CD4-positive, alpha-beta T cell treated with Interleukin-4 for 1 hour (primary cell): Measurements from ENCODE around the gene GNG12.

ENCODE experiments used
- DNase-seq, 2 donors: peaks; one replicate each; pipeline ENCODE4 v3.0.0-alpha.2; 2020 to 2022

The GNG12 gene

DNA sequence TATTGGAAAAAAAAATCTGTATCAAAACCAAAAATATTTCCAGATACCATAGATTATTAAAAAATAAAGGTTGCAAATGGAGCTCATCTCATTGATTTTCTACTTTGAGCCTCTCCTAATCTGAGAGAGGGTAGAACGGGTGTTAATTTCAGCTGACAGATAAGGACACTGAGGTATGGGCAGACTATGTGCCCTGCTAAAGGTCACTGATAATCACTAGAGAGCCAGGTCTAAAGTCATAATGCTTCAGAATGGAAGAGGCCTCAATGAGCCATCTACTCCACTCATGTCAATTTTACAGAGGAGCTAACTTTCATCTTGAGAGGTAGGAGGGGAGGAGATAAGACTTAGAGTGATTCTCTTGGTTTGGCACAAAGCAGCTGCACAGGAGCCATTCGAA, 21.0 kb downstream of the GNG12 start:
- no peak for DNase-seq

DNA sequence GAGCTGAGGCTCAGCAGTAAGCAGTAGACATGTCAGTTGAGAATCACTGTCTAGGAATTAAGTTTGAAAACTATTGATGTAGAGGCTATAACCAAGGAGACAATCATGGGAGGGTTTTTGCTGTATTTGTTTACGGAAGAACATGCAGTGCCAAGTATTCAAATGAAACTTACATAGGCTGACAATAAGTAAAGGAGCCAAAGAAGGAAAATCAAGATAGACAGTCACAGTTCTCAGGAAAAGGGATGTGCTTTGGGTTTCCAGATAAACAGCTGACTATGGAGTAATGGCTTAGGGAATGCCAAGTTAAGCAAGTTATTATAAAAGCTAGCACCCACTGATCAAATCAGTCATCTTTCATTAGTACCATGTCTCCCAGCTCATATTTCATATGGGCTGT, 21.5 kb downstream of the GNG12 start:
- no peak for DNase-seq

DNA sequence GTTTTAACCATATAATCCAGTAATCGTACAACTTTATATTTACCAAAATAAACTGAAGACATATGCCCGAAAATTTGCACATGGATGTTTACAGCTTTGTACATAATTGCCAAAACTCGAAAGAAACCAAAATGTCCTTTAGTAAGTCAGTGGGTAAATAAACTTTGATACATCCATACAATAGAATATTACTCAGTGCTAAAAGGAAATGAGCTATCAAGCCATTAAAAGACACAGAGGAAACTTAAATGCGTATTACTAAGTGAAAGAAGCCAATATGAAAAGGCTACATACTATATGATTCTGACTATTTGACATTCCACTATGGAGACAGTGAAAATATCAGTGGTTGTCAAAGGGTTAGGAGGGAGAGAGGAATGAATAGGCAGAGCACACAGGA, 23.4 kb downstream of the GNG12 start:
- no peak for DNase-seq

DNA sequence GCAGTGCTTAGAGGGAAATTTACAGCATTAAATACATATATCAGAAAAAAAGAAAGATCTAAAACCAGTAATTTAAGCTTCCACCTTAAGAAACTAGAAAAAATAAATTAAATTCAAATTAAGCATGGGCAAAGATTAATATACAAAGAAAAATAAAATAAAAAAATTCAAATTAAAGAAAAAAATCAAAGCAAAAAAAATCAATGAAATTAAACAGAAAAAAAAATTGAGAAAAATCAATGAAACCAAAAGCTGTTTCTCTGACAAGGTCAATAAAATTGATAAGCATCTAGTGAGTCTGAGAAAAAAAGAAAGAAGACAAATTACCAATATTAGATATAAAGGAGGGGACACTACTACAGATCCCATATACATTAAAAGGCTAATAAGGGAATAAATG, 26.0 kb downstream of the GNG12 start:
- DNase-seq, result no peak

DNA sequence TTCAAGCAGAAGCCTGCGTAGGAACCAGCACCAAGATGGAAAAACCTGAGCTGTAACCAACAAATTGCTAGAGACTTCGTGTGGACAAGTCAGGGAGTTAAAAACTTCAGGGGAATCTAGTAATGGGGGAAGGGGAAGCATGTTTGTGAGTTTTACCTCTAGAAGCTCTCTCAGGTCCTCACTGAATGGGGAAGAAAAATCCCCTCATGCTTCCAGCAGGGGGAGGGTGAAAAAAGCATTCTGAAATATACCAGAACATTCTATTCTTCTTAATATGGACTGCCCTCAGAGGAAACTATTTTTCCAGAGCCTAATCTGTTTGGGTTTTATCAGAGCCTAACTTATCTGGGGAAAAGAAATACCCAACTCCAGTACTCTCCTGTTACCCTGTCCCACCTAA, 28.6 kb downstream of the GNG12 start:
- DNase-seq, result no peak

DNA sequence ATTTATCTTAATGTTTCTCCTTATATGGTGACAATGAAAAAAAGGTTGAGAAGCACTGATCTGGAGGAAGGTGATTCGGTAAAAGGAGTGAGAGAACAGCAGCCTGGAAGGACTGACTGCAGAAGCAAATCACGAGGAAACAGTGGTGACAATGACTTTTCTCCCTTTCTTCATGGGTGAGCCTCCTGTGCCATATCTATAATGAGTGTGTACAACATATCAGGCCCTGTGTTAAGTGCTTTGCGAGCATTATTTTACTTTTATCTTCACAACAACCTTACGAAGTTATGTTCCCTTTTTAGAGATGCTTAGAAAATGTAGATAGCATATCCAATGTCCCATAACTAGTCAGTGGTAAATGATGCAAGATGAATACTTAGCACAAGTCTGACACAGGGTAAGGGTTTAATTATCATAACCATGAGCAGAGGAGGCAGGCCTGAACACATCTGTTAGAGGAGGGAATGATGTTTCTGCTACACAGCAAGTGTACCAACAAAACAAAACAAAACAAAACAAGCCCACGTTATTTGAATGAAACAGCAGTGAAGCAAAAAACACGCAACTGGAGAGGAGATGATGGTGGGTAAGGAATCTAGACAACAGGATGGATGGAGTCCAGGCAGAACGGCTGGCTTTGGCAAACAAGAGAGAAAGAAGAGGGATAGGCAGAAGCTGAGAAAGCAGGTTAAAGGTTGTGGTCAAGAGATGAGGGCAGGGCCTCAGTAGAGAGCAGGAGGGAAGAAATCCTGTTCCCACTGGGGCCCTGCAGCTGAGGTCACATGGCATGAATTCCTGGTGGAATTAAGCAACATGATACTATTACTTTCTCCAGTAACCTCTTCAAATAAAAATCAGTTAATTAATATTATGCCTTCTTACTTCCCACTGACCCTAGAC, 29.6 kb downstream of the GNG12 start:
- no peak for DNase-seq

DNA sequence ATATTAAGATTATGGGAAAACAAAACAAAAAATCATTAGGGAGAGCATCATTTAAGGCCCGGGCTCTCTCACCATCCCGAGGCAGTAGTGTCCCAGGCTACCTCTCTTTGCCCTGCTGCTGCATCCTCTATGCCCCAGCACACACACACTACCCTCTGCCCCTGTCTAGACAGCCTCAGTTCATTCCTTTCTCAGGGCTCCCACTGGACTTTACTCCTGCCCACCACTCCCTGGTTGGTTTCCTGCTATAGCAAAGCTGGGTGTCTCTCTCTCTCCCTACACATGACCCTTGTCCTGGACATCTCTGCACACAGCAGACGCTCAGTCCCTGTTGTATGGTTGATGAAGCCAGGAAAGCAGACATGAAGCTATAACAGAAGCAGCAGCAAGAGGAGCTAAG, 30.7 kb downstream of the GNG12 start:
- no peak for DNase-seq

DNA sequence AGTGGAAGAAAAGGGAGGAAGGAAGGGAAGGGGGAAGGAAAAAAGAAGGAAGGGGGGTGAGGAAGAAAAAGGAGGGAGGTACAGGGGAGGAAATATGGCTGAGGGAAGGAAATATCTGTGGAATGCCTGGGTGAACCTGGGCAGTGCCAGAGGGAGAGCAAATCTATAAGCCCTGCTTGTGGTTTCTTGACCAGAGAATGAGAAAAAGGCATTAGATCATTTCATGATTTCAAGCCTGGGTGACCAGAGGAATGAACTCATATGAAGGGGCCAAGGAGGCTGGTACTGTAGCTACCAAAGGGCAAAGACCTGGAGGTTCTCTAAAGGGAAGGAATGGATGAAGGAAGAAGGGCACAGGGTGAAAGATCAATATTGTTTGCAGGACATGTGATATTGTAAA, 31.4 kb downstream of the GNG12 start:
- DNase-seq, result no peak

DNA sequence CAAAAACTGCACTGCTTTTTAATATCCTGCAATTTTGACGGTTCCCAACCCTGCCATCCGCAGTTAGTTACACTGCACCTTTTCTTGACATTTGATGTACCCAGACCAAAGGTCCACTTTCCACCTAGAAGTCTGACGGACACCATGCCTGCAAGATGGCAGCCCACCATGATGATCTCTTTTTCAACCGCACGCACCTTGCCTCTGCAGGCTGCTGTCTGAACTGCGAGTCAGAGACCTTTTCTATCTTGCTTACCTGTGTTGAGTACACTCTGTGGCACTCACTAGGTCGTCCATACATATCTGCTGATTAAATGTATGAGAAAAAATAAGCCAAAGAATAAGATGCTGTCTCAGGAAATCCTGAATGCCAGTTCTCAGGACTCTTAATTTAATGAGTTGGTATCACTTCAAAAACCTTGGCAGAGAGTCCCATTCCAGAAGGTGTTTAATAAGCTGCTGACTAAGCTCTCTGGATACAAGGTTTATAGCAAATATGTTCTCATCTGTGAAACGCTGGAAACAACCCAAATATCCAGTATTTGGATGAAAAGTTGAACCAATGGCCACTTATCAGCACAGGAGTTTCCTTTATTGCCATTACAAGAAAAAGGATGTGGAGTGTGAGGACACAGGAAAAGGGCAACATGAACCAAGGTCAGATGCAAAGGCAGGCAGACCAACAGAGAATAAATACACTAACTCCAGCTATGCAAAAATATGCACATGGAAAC, 37.9 kb downstream of the GNG12 start:
- DNase-seq, result no peak

DNA sequence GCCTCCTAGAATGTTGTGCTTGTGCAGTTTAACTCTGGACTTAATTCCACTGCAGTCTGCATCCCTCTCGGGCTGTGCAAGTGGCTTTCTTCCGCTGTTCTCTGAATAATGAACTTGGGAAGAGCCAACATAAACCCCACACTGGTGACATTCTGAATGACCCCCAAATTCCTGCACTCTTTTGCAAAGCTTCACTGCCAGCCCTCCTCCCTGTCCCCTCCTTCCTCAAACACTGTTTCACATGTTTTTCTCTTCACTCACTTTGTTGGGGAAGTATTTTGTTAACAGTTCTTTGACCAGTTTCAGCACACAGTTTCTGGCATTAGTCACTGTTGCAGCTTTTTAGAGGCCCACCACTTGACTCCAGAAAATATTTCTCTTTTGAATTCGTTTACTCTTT, 39.7 kb downstream of the GNG12 start:
- no peak for DNase-seq

DNA sequence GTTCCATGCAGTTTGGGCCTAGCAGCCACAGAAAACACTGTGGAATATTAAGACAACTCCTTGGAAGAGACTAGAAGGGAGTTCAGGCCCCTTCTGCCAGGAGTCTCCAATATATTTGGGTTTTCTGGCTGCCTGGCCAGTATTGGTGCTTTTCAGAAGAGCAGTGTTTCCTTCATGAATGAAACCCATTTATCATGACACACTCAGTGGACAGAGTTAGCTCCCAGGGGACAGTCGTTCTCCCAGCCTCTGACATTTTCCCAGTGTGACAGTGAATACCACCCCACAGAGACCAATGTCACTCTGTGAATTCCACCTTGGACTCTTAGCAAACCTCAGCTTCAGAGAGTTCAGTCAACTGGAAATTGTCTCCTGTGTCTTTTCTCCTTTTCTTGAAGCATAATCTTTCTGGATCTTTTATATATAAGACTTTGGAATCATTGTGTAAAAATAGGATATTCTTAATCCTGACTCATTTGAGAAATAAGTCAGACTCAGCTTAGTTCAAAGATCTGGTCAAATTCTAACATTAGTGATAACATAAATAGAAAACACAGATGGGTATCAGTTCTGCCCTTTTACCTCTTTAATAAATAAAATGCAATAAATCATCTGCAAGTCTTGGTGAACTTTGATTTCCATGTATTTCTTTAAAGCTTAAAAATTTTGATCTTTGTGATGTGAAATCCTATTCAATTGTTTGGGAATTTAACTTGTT, 40.4 kb downstream of the GNG12 start:
- no peak for DNase-seq

DNA sequence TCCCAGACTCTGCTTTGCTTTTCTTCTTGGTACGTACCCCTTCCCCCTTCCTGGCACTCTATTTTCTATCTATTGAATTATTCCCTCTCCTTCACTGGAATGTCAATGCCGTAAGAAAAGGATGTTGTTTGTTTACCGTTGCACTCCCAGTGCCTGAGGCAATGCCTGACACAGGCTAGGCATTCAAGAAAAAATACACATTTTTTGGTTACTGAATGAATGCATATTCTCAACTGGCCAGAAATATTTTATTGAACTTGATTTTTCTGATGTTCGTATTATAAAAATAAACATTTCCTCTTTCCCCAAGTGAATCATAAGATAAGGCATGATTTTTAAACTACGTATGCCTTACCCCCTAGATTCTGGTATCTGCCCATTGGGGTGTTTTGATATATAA, 41.2 kb downstream of the GNG12 start:
- DNase-seq, result no peak

DNA sequence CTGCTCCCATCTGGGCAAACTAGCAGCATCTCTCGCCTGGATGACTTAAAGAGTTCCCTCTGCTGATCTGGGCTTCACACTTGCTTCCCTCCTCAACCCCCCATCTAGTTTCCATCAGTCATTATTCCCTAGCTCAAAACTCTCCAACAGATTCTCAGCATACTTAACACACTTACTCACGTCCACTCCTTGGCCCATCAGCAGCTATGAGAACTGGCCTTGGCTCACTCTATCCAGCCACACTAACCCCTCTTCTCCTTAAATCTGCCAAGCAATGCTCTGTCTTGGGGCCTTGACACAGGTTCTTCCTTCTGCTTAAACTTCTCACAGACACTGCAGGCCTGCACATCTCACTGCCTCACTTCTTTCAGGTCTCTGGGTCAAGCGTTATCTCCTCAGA, 41.6 kb downstream of the GNG12 start:
- no peak for DNase-seq

DNA sequence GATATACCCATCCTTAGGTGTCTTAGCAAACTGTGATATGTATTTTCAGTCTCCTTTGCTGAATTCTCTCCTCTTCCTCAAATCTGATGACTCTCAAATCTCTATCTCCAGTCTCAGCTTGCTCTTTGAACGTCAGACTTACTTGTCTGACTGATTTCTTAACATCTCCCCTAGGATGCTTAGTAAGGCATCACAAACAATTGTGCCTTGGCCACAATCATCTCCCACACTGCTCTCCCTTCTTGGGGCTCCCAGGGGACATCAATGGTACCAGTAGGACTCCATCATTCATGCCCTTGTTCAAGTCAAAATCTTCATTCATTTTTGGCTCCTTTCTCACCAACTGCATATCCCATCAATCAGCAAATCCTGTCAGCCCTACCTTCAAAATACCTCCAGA, 42.0 kb downstream of the GNG12 start:
- DNase-seq, result no peak

DNA sequence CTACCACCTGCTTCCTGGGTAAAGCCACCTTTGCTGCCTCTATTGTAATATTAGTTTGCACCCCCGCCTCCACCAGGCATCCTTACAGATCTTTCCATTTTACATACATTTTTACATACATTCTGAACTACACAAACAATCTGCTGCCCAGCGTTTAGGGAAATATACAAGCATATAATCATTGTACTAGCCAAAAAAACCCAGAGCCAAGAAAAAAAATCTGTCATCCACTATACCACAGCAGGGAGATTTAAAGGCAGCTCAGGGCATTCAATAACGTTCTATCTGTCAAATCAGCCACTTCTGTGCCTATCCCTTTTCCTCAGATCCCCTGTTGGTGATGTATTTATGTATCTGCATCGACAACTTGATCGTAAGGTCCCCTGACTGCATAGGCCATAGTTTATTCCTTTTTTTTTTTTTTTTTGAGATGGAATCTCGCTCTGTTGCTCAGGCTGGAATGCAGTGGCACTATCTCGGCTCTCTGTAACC, 43.0 kb downstream of the GNG12 start:
- DNase-seq, result no peak

DNA sequence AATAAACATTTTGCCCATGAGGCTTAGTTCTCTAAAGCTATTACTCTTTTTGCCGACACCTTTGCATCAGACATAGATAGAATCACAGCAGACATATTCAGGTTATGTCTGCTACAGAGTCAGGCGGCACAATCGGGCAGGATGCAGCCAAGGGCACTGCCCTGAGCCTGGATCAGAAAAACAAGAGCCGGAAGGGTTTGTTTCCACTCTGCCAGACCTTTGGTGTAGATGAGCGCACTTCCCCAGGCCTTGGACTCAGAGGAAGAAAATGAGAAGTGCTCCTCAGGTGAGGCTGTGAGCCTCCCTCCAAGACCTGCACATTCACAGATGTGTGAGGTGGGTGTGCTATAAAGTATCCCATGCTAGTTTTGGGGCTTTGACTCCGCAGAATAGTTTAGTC, 43.7 kb downstream of the GNG12 start:
- no peak for DNase-seq

DNA sequence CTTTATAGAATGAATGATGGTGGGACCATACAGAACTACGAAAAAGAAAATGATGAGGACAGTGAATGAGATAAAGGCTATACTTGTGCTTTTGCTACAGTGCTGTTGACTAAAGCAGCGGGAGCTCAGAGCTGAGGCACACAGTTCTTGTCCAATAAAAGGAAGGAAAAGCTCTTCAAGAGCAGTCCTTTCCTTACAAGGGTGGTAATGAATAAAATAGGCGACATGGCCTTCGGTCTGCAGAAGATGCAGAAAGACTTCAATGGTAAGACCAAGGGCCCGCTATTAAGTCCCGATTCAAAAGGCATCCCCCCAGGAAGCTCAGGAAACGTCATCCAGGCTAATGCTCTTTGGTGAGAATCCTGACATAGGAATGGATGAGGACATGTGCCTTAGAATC, 44.4 kb downstream of the GNG12 start:
- no peak for DNase-seq

DNA sequence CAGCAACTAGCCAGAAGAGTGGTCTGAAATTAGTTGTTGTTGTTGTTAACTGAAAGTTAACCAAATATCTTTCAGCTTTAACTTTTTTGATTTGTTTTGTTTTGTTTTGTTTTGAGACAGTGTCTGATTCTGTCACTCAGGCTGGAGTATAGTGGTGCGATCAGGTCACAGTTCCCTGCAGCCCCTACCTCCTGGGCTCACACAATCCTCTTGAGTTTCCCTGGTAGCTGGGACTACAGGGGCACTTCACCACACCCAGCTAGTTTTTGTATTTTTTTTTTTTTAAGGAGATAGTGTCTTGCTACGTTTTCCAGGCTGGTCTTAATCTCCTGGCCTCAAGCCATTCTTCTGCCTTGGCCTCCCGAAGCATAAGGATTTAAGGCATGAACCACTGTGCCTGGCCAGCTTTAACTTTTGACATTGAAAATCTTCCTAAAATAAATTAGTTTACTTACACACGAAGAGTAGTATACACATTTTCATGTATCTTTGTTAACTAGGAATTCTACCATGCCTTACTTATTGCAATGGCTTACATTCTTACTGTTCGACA, 45.0 kb downstream of the GNG12 start:
- DNase-seq, result no peak

DNA sequence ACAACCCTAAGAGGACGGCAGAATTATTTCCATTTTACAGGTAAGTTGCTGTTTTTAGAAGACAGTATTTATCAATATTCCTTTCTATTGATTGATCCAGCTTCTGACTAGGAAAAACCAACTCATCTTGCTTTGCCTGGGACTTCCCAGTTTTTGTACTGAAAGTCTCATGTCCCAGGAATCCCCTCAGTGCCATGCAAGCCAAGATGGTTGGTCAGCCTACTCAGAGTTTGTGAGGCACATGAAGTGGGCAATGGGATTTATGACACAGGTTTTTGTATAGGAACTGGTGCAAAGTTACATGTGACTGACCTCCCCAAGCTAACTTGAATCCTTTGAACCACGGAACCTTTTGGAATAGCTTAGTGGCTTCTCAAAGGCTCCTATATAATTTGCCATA, 45.5 kb downstream of the GNG12 start:
- no peak for DNase-seq

DNA sequence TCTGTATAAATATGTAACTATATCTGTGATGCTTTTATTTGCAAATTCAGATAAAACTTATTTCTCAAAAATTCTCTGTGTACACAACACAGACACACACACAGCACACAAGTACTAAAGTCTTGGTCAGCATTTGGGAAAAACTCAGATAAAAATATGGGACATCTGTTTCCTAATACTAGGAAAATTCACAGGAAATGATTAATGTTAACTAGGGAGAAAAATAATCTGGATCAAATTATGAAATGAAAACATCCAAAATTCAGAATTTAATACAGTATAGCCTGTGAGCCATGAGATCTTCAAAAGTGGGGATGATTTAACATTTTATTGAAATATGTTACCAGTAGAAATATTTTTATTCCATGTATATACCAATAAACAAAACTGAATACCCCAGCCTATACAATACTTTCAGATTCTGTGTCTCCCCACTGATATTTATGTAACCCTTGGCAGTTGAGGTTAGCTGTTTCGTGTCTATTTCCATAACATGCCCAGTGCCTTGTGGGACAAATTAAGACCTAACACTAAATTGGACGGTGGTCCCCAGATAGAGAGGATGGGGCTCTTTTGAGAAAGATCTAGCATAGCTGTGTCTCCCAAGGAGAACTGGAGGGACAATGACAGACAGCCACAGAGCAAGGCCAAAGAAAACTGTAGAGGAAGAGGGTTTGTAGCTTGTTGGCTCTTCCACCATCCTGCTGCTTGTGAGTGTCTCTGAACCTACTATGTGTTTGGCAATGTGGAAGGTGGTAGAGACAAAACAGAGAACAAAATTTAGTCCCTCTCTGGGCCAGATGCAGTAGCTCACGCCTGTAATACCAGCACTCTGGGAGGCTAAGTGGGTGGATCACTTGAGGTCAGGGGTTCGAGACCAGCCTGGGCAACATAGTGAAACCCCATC, 47.2 kb downstream of the GNG12 start:
- DNase-seq, result no peak

DNA sequence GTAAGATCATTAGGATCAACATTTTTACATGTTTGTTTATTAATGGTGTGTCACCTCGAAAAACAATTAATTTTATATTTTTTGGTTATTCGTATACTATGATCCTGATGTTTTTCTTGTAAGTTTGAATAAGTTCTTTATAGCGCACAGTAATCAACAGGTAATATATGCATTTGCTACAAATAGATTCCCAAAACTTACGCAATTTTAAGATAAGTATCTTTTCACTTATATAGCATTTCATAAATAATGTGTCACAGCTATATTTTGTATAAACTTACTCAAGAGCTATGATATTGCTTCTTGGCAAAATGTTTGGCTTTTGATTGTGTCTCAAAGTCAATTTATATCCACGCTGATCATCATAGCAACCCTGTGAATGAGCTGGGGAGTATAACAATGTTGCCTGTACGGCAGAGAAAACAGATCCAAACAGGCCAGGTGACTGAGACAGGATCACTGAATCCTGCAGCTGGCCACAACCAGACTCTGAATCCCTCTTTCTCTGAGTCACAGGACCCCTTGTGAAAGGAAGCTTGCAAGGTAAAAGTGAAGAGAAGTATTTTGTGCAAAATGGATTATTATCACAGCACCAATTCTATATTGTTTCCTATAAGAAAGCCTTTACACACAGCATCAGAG, 48.6 kb downstream of the GNG12 start:
- no peak for DNase-seq

DNA sequence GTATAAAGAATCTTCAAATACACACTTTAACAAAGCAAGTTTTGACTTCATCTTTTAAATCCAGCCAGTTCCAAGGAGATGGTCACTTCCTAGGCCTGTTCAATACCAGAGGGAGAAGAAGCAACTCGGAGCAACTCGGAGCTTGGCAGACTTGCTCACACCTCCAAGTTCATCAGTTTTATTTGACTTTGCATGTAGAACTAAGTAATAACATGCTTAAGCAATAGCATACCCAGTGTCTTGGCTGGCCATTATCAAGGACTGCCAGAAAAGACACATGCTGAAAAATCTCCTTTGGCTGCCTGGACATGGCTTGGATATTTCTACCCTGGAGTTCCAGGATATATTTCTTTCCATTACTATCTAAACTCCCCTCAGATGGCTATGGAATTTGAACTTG, 52.6 kb downstream of the GNG12 start:
- no peak for DNase-seq
